Hematopoietic multipotent progenitor cell treated with erythropoietin and hydrocortisone succinate and interleukin-3 and kit ligand, for 8 days (in vitro differentiated cells): ENCODE data around the gene COL5A3.
"Not testable (repeated sequence)": the region's sequence is repeated elsewhere in the genome, so short reads cannot be mapped to it uniquely, and the experiment has no call there.

Source experiments
- DNase-seq: peaks from one replicate; pipeline ENCODE4 v3.0.0-alpha.2; 2015

COL5A3 gene

GRCh38 chr19:9935506-9936325 is 74.6 kb downstream of the COL5A3 start:
- no peak for DNase-seq

- DNase-seq = peak; percentile 66
Measured at GRCh38 chr19:9934132-9934950, 76.0 kb downstream of the COL5A3 start.

GRCh38 chr19:9932835-9933234 is 77.5 kb downstream of the COL5A3 start:
- no peak for DNase-seq

- DNase-seq = no peak
Measured at GRCh38 chr19:9931629-9932028, 78.7 kb downstream of the COL5A3 start.

GRCh38 chr19:9923440-9923839 is 86.9 kb downstream of the COL5A3 start:
- no peak for DNase-seq

- not testable (repeated sequence) for DNase-seq
Measured at GRCh38 chr19:9922782-9923379, 87.4 kb downstream of the COL5A3 start.

- peak; percentile 71 for DNase-seq
Measured at GRCh38 chr19:9917321-9917720, 93.0 kb downstream of the COL5A3 start.

GRCh38 chr19:9916719-9917118 is 93.6 kb downstream of the COL5A3 start:
- no peak for DNase-seq

GRCh38 chr19:9914315-9915207 is 95.7 kb downstream of the COL5A3 start:
- DNase-seq = peak; percentile 79

GRCh38 chr19:9914001-9914314 is 96.3 kb downstream of the COL5A3 start:
- no peak for DNase-seq

- no peak for DNase-seq
Measured at GRCh38 chr19:9913237-9914000, 96.9 kb downstream of the COL5A3 start.

- DNase-seq = no peak
Measured at GRCh38 chr19:9912551-9913236, 97.6 kb downstream of the COL5A3 start.

GRCh38 chr19:9911524-9912185 is 98.6 kb downstream of the COL5A3 start:
- DNase-seq = no peak

GRCh38 chr19:9910625-9911024 is 99.7 kb downstream of the COL5A3 start:
- no peak for DNase-seq
